SK-N-MC (cell line): Measurements from ENCODE around the gene MESD.

ENCODE experiments used
- EZH2 ChIP-seq: fragments of 200-600 bp; sonication (generic); IDR thresholded peaks from one replicate; pipeline ENCODE4 v1.6.1; 2017; ENCODE audit warnings: antibody characterized with exemption
- FOXP2 ChIP-seq: optimal IDR thresholded peaks from 2 replicates; pipeline ENCODE3; 2011; ENCODE audit warnings: mild to moderate bottlenecking, moderate library complexity; ENCODE audit not compliant: insufficient read depth; ENCODE audit errors: extremely low read length, control extremely low read depth
- POLR2AphosphoS5 ChIP-seq: IDR thresholded peaks from 2 replicates; pipeline ENCODE4 v1.6.1; 2012; ENCODE audit warnings: mild to moderate bottlenecking, low read depth, low read length, borderline replicate concordance

DNA sequence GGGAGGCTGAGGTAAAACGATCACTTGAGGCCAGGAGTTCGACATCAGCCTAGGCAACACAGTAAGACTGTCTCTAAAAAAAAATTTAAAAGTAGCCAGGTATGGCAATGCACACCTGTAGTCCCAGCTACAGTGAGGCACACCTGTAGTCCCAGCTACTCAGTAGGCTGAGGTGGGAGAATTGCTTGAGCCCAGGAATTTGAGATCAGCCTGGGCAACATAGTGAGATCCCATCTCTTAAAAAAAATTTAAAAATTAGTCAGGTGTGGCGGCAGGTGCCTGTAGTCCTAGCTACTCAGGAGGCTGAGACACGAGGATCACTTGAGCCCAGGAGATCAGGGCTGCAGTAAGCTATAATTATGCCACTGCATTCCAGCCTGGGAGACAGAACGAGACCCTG is 6.8 kb downstream of the MESD start:
- TF ChIP-seq EZH2 (no peak), POLR2AphosphoS5 (no peak), FOXP2 (no peak)
